HG02885 (cell line): ENCODE measurements around the gene RPAP2.

Source experiments
- ATAC-seq: cut with Tn5 transposase; IDR thresholded peaks from one replicate; pipeline ENCODE4 v1.9.1; 2021; ENCODE audit warnings: mild to moderate bottlenecking; ENCODE audit not compliant: unreplicated experiment, poor library complexity

RPAP2 gene

GRCh38 chr1:92442351-92442750 is 143.5 kb downstream of the RPAP2 start:
- no peak for ATAC-seq

GRCh38 chr1:92443893-92444292 is 145.0 kb downstream of the RPAP2 start:
- no peak for ATAC-seq

GRCh38 chr1:92444351-92444750 is 145.5 kb downstream of the RPAP2 start:
- ATAC-seq, result no peak

DNA sequence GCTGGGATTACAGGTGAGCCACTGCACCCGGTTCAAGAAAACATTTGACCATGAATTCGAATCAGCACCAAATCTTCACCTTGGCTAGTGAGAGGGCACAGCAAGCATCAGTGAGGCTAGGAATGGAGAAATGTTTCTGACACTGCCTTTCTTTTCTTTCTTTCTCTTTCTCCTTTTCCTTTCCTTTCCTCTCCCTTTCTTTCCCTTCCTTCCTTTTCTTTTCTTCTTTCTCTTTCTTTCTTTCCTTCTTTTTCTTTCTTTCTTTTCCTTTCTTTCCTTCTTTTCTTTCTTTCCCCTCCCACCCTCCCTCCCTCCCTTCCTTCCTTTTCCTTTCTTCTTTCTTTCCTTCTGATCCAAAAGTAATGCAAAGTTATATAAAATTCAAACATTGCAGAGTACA is 147.0 kb downstream of the RPAP2 start:
- no peak for ATAC-seq

GRCh38 chr1:92446546-92446945 is 147.7 kb downstream of the RPAP2 start:
- ATAC-seq, result no peak

GRCh38 chr1:92447033-92447681 is 148.3 kb downstream of the RPAP2 start:
- no peak for ATAC-seq

- ATAC-seq, result no peak
Measured at GRCh38 chr1:92447976-92448375, 149.1 kb downstream of the RPAP2 start.
